OCI-M2 (cell line): ENCODE results near the gene SLC6A6.

Experiments used
- DNase-seq: peaks from one replicate; lab custom pipeline; 2025; ENCODE audit not compliant: unreplicated experiment; lab: John Stamatoyannopoulos, UW

The SLC6A6 gene

GRCh38 chr3:14464521-14464920 lies 62.1 kb downstream of the SLC6A6 start:
- no peak for DNase-seq

DNA sequence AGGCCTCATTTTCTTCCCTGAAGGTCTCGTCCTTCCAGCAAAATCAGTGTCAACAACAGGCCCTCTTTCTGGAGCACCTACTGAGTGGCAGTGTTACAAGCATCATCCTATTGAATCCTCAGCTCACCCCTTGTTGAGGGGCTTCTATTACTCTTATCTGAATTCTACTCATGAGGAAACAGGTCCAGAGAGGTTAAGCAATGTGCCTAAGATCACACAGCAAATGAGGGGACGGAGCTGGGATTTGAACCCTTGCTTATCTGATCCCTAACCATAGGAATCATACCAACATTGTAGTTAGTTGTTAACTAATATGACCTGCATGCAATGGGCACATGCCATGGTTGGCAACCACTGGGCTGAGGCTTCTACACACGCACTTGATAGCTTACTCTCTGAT lies 63.0 kb downstream of the SLC6A6 start:
- DNase-seq, result no peak

DNA sequence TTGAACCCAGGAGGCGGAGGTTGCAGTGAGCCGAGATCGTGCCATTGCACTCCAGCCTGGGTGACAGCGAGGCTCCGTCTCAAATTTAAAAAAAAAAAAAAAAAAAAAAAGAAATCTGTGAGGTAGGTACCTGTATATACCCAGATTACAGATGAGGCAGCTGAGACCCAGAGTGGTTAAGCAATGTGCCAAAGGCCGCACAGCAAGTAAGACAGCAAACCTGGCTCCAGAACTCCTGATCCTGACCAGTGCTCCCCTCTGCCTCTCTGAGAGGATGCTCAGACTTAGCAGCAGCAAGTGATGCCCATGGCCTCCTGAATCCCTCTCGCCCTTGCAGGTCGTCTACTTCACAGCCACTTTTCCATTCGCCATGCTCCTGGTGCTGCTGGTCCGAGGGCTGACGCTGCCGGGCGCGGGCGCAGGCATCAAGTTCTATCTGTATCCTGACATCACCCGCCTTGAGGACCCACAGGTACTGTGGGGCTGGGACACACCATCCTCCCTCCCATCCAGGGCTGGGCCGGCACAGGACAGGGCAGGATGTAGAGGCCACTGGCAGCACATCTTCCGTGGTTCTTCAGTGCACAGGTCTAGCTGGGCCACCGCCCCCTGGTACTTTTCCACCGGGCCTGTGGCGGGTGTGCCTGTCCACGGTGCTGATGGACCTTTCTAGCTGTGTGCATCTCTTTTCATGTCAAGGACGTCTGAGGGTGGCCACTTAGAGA lies 63.9 kb downstream of the SLC6A6 start:
- DNase-seq, result no peak

DNA sequence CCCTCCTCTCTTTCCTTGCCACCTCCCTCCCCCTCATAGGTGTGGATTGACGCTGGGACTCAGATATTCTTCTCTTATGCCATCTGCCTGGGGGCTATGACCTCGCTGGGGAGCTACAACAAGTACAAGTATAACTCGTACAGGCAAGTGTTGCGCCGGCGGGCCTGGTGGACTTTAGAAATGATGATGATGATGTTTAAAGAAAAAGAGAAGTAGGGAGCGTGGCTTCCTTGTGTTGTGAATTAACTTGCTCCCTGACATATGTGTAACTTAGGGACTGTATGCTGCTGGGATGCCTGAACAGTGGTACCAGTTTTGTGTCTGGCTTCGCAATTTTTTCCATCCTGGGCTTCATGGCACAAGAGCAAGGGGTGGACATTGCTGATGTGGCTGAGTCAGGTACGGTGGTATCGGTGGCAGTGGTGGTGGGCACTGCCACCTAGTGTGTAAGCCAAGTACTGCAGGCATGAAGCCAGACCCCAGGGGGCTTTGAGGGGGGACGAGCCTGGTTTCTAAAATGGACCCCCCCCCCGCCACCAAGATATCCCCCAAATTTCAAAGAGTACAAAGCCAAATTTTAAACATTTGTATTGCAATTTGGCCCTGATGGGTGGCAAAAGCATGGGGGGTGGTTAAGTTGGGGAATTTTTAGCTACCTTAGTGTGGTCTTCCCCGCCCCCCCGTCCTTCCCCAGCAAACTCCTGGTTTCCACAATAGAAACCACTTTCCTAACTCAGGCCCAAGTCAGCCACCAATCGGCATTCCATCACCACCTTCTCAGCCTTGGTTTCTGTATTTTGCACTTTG lies 65.6 kb downstream of the SLC6A6 start:
- no peak for DNase-seq

- DNase-seq, result no peak
Measured at GRCh38 chr3:14468621-14468981, 66.2 kb downstream of the SLC6A6 start.

DNA sequence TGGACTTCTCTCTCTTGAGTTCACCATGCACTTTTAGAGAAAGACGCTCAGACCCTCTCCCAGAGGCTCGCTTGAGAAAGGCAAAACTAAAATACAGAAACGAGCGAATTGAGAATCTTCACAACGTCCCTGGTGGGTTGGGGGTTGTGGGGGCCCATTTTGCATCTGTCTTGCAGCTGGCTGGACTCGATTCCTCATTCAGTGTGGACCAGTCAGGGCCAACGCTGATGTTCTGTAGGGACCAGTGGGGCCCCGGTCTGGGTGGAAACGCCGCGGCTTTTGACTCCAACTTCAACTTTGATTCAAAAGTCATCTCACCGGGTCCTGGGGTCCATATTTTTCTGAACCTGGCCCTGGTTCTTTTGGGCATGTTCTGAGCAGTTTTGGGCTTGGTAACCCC lies 68.1 kb downstream of the SLC6A6 start:
- DNase-seq, result no peak

GRCh38 chr3:14471016-14471415 lies 68.6 kb downstream of the SLC6A6 start:
- no peak for DNase-seq

DNA sequence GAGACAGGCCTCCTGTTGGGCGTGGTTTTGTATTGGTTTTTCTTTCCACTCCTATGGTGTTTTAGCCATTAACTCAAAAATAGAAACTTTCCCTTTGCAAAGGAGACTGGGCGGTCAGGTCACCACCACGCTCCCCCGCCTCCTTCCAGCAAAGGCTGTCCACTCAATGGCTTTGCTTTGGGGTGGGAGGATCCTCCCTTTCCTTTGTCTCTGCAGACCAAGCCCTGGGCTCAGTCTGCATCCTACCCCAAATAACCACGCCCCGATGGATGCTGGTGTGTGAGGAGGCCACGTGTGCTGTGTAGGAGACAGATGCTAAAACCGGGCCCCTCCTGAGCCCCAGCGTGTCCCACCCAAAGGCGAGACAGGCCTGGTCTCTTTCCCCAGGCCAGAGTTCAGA lies 69.3 kb downstream of the SLC6A6 start:
- DNase-seq, result no peak

GRCh38 chr3:14472471-14473351 lies 70.3 kb downstream of the SLC6A6 start:
- no peak for DNase-seq

- DNase-seq, result no peak
Measured at GRCh38 chr3:14473411-14473891, 71.0 kb downstream of the SLC6A6 start.

DNA sequence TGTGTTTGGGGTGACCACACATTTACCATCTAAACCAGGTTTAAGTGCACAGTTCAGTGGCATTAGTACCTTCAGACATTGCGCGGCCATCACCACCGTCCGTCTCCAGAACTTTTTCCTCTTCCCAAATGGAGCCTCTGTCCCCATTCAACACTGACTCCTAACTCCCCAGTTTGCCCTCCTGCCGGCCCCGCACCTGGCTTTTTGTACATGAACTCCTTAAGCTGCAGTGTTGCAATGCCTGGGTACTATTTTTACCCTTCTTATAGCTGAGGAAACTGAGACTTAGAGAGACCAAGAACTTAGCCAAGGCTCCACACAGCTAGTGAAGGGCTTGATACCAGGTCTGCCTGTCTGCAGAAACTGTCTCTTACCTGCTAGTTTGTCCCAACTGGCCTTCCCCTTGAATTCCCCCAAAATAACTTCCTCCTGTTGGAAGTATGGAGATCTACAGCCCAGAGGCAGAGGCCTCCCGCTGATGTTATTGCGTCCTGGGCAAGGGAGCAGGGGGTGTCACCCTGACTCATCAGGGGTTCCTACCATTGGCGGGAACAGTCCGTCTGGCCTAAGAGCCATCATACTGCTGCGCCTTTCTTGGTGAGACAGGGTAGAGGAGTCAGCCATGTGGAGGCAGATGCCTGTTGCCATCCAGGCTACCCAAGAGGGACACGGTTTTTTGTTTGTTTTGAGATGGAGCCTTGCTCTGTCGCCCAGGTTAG lies 72.1 kb downstream of the SLC6A6 start:
- no peak for DNase-seq

DNA sequence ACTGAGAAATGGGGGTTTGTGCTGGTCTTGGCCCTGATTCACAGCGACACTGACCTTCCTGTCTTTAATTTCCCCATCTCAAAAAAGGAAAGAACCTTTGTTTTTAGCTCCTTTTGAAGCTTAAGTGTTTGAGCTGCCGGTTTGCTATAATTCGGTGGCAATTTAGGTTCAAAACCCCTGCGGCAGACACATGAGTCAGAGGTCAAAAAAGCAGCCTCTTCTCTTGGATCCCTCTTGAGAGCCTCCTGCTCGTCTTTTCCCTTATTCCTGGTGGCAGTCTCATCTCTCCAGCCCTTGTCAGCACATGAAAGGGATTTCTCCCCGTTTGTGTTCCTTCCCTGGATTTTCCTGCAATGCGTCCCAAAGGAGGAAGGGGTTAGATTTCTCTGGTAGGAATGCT lies 73.2 kb downstream of the SLC6A6 start:
- DNase-seq, result no peak

DNA sequence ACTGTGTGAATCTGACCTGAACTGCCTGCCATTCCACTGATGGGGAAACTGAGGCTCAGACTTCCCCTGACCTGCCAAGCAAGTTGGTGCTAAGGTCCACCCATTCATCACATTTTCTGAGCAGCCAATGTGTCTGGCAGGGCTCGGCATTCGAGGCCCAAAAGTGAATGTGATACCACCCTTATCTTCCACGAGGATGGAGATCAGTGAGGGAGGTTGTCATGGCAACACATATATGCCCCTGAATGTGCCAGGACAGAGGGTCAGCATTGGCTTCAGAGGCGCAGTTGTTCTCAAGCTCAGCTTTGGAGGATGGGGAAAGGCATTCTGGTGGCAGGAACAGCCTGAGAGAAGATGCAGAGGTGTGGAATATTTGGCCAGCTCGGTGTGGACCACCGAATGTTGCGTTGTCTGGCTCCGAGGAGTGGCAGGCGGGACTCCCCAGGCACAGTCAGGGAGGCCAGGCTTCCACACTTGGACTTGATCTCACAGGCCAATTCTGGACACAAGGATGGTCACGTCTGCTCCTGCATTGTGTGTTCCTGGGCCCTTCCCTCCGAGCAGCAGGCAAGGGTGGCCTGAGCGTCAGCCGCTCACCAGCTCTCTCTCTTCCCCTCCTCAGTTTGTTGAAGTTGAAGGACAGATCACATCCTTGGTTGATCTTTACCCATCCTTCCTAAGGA lies 74.3 kb downstream of the SLC6A6 start:
- DNase-seq, result no peak

DNA sequence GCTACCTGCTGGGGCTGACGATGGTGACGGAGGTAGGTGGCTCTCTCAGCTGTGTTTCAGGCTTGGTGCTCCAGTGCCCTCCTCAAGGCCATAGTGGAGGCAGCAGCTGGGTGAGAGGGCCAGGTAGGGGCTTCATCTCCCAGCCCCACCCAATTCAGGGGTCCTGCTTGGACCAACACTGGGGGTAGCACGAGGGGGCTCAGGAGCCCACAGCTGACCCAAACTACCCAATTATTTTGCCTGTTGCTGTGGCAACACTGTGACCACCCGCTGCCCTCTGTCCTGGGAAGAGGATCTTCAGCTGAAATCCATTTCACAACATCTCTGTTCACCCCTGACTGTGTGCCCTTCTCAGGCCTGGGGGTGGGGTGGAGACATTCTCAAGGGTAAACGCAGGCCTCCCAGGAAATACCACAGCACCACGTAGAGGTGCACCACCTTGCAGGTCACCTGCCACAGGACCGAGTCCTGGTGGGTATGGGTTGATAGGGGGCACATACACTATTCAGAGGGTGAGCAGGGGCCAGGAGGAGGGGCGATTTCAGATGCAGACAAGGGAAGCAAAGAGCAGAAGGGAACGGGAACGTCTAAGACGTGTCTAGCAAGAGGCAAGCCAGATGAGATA lies 75.0 kb downstream of the SLC6A6 start:
- DNase-seq, result no peak

DNA sequence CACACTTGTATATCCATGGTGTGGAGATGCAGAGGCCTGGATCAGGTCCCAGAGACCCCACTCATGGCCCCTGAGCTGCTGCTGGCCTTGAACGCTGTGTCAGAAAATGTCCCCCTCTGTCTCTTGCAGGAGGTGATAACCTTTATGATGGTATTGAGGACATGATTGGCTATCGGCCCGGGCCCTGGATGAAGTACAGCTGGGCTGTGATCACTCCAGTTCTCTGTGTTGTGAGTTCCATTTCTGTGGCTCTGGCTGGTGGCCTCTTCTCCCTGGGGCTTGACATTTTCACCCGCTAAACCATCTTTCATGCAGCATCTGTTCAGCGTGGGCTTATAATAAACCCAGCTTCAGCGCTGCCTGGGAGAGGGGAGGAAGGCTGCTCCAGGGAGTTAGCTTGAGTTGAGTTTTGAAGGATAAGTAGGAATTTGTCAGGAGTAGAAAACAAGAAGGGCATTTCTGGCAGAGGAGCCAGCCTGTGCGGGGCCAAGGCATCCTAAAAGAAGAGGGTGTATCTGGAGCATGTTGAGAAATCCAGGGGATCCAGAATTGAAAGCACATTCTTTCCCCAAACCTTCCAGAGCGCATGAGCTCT lies 76.6 kb downstream of the SLC6A6 start:
- DNase-seq, result no peak

DNA sequence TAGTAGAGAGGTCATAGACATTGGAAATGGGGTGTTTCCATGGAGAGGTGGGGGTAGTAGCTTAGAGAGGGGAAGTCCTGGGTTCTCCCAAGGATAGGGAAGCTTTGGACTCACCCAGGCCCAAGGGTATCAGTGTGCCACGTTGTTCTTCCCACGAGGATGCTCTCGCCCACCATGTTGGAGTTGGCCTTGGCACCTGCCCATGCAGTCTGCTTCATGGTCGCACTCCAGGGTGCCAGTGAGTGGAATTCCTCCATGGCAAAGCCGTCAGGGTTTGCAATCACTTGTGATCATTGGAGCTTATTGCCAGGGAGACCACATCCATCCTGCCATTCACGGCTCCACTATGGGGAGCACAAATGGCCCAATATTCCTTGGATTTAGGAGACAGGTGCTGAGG lies 77.2 kb downstream of the SLC6A6 start:
- no peak for DNase-seq

- no peak for DNase-seq
Measured at GRCh38 chr3:14480207-14481017, 78.0 kb downstream of the SLC6A6 start.

- DNase-seq, result no peak
Measured at GRCh38 chr3:14481018-14481645, 78.7 kb downstream of the SLC6A6 start.
